NCI-H510A (cell line): ENCODE data around the gene WDR20.
"Not testable (repeated sequence)": the region's sequence is repeated elsewhere in the genome, so short reads cannot be mapped to it uniquely, and the experiment has no call there.

Experiments used
- DNase-seq: peaks from one replicate; lab custom pipeline; 2025; lab: John Stamatoyannopoulos, UW

The WDR20 gene

DNA sequence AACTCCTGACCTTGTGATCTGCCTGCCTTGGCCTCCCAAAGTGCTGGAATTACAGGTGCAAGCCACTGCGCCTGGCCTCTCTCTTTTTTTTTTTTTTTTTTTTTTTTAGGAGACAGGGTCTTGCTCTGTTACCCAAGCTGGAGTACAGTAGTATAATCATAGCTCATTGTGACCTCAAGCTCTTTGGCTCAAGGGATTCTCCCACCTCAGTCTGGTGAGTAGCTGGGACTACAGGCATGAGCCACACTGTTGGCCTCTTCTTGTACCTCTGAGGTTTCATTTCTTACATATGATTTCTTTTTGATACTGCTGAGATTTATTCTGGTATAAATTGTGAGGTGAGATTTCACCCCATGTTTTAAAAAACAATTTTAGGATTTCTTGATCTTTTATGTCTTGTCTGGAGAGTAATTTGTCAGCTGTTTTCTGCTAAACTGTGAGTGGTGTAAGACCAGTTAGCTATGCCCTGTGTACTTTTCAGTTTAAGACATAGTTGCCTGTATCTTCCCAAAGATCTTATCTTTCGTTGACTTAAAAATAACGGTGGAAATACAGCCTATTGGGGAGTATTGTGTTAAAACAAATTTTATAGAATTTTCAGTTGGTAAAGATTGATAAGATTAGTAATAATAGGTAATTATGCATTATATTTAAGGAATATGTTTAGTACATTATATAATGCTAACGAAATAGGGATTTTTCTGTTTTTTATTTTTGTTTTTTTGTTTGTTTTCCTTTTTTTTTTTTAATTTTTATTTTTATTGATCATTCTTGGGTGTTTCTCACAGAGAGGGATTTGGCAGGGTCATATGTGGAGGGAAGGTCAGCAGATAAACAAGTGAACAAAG is 31.7 kb downstream of the WDR20 start:
- no peak for DNase-seq

DNA sequence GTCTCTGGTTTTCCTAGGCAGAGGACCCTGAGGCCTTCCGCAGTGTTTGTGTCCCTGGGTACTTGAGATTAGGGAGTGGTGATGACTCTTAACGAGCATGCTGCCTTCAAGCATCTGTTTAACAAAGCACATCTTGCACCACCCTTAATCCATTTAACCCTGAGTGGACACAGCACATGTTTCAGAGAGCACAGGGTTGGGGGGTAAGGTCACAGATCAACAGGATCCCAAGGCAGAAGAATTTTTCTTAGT is 32.2 kb downstream of the WDR20 start:
- not testable (repeated sequence) for DNase-seq

DNA sequence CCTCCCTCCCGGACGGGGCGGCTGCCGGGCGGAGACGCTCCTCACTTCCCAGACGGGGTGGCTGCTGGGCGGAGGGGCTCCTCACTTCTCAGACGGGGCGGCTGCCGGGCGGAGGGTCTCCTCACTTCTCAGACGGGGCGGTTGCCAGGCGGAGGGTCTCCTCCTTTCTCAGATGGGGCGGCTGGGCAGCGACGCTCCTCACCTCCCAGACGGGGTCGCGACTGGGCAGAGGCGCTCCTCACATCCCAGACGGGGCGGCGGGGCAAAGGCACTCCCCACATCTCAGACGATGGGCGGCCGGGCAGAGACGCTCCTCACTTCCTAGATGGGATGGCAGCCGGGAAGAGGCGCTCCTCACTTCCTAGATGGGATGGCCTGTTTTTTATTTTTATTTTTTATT is 33.0 kb downstream of the WDR20 start:
- not testable (repeated sequence) for DNase-seq

DNA sequence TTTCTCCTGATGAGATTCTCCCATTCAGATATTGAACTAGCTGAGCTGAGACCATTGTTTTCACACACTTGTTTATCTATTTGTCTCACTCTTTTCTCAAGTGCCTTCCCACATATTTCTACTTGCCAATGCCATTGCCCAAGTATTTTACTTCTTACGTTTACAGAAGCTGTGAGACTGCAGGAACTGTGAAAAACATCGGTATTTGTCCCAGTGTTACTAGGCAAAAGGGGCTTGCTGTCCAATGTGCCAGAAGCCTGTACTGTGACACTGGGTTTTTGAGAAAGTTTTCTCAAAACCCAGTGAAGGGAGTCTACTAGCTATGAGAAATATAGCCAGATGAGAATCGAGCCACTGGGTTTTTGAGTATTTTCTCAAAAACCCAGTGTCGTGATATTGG is 37.5 kb downstream of the WDR20 start:
- DNase-seq: no peak

DNA sequence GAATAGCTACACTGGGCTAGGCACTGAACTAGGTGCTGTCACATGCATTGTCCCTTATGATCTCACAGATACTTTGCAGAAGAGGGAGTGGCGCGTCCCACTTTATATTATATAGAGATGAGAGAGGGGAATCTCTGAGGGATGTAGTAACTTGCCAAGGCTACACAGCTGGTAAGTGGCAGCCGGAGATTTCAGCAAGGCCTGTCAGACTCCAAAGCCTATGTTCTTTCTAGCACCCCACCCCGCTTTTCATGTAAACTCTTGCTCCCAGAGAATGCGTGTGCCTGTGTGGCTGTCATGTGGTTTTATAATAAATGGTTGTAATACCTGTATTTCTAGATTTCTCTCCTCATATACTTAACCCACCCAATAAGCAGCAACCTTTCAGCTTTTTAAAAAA is 39.1 kb downstream of the WDR20 start:
- DNase-seq: no peak

DNA sequence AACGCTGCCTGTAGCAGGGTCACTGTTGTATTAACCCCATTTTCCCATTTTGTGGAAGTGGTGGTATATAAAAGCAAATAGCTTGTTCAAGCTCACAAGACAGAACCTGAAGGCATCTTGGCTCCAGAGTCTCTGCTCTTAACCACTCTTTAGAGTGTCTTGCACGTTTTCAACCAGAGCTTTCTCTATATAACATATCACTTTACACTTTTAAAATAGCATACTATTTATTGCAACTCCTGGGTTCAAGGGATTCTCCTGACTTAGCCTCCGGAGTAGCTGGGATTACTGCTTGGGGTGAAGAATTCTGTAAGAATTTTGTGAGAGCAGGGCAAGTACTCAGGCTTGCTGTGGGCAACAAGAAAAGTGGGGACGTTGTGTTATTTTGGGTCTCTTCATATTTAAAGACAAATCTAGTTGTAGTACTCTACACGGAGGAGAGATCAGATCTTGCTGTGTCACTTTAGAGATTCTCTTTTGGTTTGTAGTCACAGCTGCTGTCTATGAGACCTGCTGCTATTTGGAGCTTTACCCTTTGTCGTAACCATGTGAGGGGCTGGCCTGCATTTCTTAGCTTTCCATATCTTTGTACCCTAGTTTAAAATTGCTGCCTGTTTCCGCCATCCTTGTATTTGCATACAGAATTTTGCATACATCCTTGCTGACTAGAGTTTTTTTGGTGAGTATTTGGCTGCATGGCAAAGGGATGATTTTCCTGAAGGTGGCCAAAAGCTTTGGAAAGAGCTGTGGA is 40.7 kb downstream of the WDR20 start:
- DNase-seq: no peak

DNA sequence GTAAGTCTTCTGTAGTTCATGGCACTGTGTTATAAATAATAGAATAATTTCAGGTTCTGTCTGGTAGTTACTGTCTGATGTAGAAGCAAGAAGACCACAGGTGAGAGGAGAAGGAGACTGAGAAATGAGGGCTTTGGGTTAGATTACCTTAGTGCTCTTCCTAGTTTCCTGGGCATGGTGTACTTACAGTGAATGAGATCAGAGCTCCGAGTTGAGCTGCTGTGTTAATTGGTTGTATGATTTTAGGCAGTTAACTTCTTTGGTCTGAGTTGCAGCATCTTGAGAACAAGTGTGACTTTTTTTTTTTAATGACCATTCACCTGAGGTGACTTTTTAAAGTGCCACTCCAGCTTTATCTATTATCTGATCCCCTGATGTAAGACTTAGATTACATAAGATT is 41.5 kb downstream of the WDR20 start:
- no peak for DNase-seq

DNA sequence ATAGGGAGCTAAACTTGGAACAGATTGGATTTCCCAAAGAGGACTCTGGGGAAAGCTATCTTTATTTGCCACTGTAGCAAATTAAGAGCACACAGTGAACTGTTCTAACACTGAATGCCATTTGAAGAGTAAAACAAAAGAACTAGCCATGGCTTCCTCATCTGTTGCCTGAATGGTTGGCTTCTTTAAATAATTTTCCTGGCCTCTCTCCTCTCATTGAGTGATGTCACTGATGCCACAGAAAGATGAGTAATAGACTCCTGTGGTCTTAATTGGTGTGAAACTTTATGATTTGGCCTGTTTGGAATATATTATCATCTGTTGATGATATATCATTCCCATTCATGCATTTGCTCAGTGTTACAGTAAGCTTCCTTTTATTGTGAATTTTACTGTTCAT is 42.5 kb downstream of the WDR20 start:
- DNase-seq: no peak

DNA sequence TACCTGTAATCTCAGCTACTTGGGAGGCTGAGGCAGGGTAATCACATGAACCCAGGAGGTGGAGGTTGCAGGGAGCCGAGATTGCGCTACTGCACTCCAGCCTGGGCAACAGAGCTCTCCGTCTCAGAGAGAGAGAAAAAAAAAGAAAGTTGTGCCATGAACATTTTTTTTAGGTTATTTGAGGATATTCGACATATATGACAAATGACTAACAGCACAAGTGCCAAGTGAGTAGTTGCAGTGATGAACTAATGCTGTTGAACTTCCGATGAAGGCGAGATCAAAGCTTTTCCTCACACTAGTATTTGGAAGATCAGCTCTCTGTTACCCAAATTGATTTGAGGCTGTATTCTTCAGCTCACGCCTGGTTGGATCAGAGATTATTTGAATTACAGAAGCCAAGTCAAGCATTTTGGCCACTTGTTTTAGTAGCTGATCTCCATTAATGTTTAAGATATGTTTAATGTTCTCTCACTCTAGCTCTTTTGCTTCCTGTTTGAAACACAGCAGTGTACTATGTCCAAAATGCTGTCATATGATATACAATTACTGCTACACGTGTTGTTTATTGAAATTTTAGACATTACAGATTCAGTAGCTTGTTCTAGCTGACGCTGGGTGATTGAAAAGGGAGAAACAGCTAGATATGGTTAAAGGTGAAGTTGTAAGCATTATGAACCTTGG is 43.4 kb downstream of the WDR20 start:
- no peak for DNase-seq

DNA sequence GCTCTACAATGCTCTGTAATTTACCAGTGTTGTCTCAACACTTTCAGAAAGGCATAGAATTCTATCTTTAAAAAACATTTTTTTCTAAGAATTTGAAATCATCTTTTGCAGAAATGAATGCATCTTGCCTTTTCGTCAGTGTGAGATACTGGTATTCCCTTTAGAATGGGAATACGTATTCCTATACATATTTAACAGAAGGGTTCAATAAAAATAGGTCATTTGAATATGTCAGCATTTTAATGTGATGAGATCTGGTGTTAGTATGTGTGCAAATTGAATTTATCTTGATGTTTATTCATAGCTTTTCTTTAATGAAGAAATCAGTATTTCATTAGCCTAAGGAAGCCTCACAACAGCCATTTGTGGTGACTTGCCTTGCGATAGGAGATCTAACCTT is 44.2 kb downstream of the WDR20 start:
- no peak for DNase-seq

DNA sequence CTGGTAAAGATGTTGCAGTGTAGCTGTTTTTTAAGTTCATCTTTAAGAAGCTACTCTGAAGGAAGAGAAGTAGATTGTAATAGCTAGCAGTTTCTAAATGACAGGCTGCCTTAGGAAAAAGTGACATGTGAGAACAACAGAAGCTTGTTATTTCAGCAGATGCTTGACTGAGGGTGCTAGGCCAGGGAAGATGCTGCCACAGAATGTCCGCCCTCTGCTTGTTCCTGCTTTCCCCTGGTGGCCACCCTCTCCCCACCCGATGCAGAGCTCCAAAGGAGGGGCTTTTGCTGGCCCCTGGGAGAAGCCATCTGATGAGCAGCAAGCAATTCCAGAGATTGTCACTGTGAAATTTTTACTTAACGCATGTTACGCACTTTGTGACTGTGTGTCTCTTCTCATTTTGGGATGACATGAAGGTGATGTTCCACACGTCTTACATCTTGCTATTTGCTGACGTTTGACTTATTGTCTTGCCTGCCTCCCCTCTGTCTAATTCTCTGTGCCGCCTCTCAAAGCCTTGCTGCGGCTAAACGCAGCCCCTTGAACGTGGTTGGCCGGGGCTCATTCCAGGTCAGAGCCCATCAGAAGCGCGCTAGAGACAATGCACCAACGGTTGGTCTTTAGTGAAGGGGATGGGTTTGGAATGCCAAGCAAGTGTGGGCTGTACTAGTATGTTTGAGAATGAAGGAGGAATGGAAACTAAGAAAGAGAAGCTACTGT is 44.8 kb downstream of the WDR20 start:
- no peak for DNase-seq

DNA sequence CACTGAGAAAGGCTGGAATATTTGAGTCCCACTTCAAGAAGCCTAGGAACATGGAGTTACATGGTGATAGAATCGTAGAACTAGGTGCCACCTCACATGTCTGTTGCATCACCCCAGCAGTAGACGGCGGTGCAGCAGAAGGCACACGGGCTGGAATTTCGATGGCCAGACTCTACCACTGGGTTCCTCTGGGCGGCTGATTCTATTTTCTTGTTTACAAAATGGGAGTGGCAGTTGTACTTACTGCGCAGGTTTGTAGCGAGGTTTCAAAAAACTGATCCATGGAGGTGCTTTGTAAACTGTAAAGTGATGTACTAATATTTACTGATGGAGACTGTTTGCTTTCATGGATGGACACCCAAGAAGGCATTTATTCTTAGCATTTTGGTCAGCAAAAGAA is 45.7 kb downstream of the WDR20 start:
- DNase-seq: peak; percentile 53

DNA sequence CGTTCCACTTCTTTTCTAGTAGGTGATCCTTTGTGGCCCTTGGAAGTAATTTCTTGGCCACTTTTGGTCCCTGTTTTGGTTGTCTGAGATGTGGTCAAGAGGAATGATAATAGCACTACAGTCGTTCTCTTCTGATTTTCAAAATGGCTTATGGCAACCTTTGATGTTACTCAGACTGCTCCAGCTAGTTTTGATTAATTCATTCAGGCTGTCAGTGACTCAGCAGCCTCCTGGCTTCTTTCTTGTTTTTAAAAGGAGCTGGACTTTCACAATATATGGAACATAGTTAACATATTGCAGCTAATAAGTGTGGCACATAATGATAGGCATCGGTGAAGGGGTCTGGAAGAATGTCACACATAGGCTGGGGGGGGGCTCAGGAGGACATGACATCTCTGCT is 47.3 kb downstream of the WDR20 start:
- no peak for DNase-seq

DNA sequence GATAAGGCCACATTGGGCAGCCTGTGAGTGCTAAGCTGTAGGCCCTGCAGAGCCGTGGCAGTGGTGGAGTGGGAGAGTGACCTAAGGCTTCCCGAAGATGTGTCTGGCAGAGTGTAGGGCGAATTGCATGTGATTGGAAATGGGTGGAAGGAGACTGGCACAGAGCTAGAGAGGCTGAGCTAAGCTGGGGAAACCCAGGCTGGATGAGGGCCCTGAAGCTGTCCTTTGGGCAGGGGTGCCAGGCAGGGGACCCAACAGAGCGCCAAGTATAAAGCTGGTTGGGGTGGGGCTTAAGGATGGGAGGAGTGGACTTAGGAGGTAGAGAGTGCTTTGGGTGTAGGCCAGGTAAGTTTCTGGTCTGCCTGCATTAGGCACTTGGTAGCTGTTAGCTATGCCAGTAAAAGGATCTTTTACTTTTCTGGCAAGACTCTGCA is 47.9 kb downstream of the WDR20 start:
- no peak for DNase-seq

DNA sequence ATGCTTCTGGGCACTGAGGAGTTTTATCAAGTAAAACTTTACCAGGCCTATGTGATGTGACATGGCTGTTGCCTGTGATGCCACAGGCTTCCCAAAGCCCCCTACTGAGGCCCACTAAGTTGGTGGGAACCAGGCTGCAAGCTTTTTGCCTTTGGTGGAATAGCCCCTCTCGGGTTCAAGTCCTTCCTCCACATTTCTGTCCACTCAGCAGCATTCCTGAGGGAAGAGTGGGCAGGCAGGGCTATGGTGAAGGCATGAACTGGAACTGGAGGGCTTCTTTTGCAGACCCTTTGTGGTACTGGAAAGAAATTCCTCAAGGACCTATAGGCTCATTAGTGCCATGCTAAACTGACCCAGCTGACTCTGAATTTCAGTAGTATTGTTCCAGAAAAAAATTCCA is 48.5 kb downstream of the WDR20 start:
- DNase-seq: no peak

DNA sequence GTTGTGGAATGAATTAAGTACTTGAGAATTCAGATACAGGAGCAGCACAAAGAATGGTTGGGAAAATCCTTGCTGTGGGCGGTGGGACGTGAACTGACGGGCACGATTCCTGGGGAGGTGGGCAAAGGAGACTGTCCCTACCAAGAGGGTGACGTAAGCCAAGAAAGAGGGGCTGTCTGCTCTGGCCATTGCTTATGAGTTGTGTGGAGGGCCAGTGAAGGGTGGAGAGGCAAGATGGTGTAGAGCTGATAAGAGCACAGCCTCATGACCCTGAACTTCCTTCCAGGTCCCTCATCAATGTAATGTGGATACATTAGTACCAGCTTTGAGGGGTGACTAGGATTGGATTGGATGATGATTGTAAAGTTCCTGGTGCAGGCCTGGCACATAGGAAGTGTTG is 50.2 kb downstream of the WDR20 start:
- DNase-seq: no peak

DNA sequence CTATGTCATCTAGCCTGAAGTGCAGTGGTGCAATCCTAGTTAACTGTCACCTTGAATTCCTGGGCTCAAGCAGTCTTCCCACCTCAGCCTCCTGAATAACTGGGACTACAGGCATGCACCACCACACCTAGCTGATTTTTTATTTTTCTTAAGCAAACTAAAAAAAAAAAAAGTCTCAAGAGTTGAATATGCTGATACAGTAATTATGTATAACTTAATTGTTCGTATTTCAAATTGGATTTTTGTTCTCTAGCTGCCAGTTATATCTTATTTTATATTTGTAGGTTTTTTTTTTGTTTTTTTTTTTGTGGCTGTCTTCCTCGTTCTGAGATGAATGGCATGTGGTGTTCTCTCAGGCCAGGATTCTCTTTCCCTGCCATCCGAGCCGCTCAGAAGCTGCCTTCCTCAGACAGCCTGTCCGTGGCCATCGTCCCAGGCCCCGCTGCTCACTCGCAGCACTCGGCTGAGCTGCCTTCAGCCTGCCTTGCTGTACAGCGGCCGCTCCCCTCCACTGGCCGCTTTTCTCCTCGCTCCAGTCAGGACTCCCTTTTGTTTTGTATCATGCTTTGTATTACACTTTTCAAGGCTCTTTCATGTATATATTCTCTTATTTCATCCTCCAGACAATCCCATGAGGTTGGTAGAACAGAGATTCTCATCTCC is 53.3 kb downstream of the WDR20 start:
- DNase-seq: no peak

DNA sequence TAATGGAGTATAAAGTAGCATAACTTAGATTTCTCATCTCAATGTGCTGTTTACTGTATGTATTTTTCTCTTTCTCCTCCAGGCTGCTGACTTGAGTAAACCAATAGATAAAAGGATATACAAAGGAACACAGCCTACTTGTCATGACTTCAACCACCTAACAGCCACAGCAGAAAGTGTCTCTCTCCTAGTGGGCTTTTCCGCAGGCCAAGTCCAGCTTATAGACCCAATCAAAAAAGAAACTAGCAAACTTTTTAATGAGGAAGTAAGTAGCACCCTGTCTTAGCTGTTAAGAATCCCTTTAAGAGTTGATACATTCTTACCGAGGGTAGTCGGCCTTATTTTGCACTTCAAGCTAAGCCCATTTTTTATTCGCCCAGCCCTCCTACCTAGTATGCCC is 55.2 kb downstream of the WDR20 start:
- no peak for DNase-seq

DNA sequence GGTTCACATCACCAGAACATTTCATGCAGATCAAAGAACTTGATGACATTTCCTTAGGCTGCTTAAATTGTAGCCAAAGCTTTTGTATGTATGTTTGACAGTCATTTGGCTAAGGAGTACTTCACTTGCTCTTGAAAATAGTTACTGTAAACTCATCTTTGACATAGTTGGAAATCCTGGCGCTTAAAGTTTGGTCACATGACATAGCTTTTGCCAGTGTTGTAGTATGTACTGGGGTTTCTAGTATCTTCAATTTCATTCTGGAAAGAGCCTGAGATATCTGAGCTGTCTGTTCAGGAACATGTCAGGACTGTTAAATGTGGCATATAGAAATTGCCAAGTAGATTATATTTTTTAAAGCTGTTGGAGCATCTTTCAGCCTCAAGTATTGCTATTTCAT is 55.7 kb downstream of the WDR20 start:
- DNase-seq: no peak

DNA sequence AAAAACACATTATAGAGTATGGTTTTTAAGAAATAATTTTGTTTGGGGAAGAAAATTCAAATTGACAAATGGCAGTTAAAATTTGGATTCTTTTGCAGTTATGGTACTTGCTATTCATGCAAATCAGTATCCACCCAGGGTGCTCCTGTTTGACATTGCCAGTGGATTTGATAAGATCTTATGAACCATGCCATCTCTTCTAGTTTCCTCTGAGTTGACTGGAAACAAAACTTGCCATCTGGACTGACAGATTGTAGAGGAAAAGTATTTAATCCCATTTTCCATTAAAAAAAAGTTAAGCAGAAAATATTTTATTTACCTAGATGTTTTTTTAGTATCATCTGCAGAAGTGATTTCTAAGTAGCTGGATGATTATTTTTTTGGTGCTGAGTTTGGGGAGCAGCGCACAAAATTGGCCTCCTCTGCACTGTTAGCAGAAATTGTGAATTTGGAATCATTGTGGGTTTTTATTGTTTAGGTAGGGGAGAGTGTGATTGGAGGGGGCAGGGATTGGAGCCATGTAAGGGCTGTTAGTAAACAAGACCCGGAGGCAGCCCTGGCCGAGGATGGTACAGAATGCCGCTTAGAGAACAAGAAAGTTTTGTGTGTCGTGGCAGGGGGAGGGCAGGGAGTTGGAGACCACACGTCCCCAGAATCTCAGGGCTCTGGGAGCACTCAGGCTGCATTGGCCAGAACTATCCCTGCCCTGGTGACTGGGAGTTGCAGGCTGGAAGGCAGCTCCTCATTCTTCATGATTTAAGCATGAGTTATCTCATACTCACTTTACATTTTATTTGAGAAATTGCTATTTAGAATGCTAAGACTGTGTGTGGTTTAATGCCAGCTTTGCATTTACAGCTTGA is 56.6 kb downstream of the WDR20 start:
- DNase-seq: no peak

DNA sequence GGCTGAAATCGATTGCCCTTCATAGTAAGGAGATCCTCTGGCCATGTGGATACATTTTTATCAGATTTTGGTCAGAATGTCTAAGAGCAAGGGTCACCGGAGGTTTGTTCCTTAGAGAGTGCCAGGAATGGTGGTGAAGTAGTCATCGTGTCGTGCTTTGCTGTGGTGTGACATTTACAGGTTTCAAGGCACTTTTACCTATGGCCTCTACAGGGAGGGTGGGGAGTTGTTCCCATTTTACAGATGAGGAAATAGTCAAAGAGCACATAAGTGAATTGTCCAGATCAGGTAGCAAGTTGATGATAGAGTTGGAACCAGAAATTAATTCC is 57.2 kb downstream of the WDR20 start:
- DNase-seq: no peak
